Mammary epithelial cell (primary cell): ENCODE measurements around the gene COG5.

ENCODE experiments used
- EZH2 ChIP-seq: IDR thresholded peaks from 2 replicates; pipeline ENCODE4 v1.6.1; 2012; ENCODE audit warnings: low read length, inconsistent platforms, borderline replicate concordance
- TF ChIP-seq, protein P1 (sequence below), 2 donors: IDR thresholded peaks in 1 of 2; conservative IDR thresholded peaks in 1 of 2; 2 replicates each; pipeline ENCODE4 v1.5.1; 2011 to 2012; ENCODE audit warnings: inconsistent platforms in 2 of 2, low read length in 2 of 2, mild to moderate bottlenecking in 2 of 2, control low read depth in 1 of 2, low read depth in 1 of 2; ENCODE audit not compliant: insufficient read depth in 1 of 2; ENCODE audit errors: extremely low read depth in 1 of 2

DNA sequence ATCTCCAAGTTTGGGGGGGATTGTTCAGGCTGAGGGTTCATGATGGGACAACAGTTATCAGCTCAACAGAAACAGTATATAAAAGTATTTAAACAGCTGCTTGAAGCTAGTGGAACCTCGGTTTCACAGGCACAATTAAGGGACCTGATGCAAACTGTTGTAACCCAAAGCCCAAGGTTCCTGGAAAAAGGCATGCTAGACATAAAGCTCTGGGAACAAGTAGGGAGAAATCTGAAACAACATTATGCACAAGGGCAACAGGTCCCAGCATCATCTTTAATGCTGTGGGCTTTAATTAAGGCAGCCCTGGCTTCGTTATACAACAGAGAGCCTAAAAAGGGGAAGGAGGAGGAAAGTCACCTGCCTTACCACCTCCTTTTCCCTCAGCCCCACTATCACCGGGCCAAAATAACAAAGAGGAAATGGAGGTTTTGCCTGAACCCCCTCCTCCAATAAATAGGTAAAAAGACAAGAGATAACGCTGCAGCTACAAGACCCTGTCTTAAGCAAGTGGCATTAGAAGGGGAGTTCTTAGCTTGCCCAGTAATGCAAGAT is 177.1 kb downstream of the COG5 start:
- TF ChIP-seq, protein P1, sequence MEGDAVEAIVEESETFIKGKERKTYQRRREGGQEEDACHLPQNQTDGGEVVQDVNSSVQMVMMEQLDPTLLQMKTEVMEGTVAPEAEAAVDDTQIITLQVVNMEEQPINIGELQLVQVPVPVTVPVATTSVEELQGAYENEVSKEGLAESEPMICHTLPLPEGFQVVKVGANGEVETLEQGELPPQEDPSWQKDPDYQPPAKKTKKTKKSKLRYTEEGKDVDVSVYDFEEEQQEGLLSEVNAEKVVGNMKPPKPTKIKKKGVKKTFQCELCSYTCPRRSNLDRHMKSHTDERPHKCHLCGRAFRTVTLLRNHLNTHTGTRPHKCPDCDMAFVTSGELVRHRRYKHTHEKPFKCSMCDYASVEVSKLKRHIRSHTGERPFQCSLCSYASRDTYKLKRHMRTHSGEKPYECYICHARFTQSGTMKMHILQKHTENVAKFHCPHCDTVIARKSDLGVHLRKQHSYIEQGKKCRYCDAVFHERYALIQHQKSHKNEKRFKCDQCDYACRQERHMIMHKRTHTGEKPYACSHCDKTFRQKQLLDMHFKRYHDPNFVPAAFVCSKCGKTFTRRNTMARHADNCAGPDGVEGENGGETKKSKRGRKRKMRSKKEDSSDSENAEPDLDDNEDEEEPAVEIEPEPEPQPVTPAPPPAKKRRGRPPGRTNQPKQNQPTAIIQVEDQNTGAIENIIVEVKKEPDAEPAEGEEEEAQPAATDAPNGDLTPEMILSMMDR (conservative IDR thresholded peaks at IDR 0.05 in 1 of 2, IDR thresholded peaks at IDR 0.05 in 1 of 2; ENCODE audit: extremely low read depth in 1 of 2, insufficient read depth in 1 of 2, low read depth in 1 of 2, low read length in 2 of 2), result no peak
- no peak for TF ChIP-seq EZH2
